ENCODE results near the gene SWAP70.
"Not testable (repeated sequence)": the region's sequence is repeated elsewhere in the genome, so short reads cannot be mapped to it uniquely, and the experiment has no call there.

SWAP70 gene

GRCh38 chr11:9741260-9741659, 77.4 kb downstream of the SWAP70 start:
- H3K4me1 ChIP-seq (ENCODE audit: low read depth, poor library complexity, severe bottlenecking) = peaks cover 9% of the 10 kb centered on the region
- H3K9ac ChIP-seq = no peak overlapping the region
- no peak overlapping the region for H3K27ac ChIP-seq
- H2AFZ ChIP-seq (ENCODE audit: low read depth) = no peak overlapping the region
- no peak overlapping the region for H3K4me2 ChIP-seq
- TF ChIP-seq CTCF (conservative IDR thresholded peaks at IDR 0.05; ENCODE audit: low read depth, low read length) = no peak
- H3K79me2 ChIP-seq (ENCODE audit: insufficient read depth, low read depth) = no peaks in the 10 kb centered on the region
- no peaks in the 10 kb centered on the region for H3K27me3 ChIP-seq (ENCODE audit: insufficient read depth, low read depth)
- no peaks in the 10 kb centered on the region for H4K20me1 ChIP-seq (ENCODE audit: insufficient read depth)
- no peaks in the 10 kb centered on the region for H3K36me3 ChIP-seq (ENCODE audit: insufficient read depth)
- no peak overlapping the region for H3K4me3 ChIP-seq (IDR thresholded peaks at IDR 0.05; ENCODE audit: insufficient read depth, low read depth, low read length)

- not testable (repeated sequence) for H3K36me3 ChIP-seq (ENCODE audit: insufficient read depth); H3K4me3 ChIP-seq (IDR thresholded peaks at IDR 0.05; ENCODE audit: insufficient read depth, low read depth, low read length); H2AFZ ChIP-seq (ENCODE audit: low read depth); H3K9ac ChIP-seq; H4K20me1 ChIP-seq (ENCODE audit: insufficient read depth); H3K27me3 ChIP-seq (ENCODE audit: insufficient read depth, low read depth); H3K27ac ChIP-seq; H3K4me2 ChIP-seq; H3K79me2 ChIP-seq (ENCODE audit: insufficient read depth, low read depth)
- peaks cover 16% of the 10 kb centered on the region for H3K4me1 ChIP-seq (ENCODE audit: low read depth, poor library complexity, severe bottlenecking)
These were observed 79.6 kb downstream of the SWAP70 start for GRCh38 chr11:9743512-9743911.

GRCh38 chr11:9745411-9746211, 81.7 kb downstream of the SWAP70 start:
- Histone ChIP-seq H4K20me1 (ENCODE audit: insufficient read depth) (no peaks in the 10 kb centered on the region), H3K27ac (no peak overlapping the region), H3K9ac (no peak overlapping the region), H3K4me2 (no peak overlapping the region), H3K4me3 (IDR thresholded peaks at IDR 0.05; ENCODE audit: insufficient read depth, low read depth, low read length) (no peak overlapping the region), H3K27me3 (ENCODE audit: insufficient read depth, low read depth) (no peaks in the 10 kb centered on the region), H3K79me2 (ENCODE audit: insufficient read depth, low read depth) (no peaks in the 10 kb centered on the region), H2AFZ (ENCODE audit: low read depth) (no peak overlapping the region), H3K36me3 (ENCODE audit: insufficient read depth) (no peaks in the 10 kb centered on the region), H3K4me1 (ENCODE audit: low read depth, poor library complexity, severe bottlenecking) (peaks cover 20% of the 10 kb centered on the region)
- no peak for TF ChIP-seq CTCF (conservative IDR thresholded peaks at IDR 0.05; ENCODE audit: low read depth, low read length)

- no peaks in the 10 kb centered on the region for H3K36me3 ChIP-seq (ENCODE audit: insufficient read depth)
- H3K4me2 ChIP-seq = no peak overlapping the region
- H3K27me3 ChIP-seq (ENCODE audit: insufficient read depth, low read depth) = no peaks in the 10 kb centered on the region
- H4K20me1 ChIP-seq (ENCODE audit: insufficient read depth) = no peaks in the 10 kb centered on the region
- no peaks in the 10 kb centered on the region for H3K79me2 ChIP-seq (ENCODE audit: insufficient read depth, low read depth)
- no peak overlapping the region for H3K4me3 ChIP-seq (IDR thresholded peaks at IDR 0.05; ENCODE audit: insufficient read depth, low read depth, low read length)
- H3K4me1 ChIP-seq (ENCODE audit: low read depth, poor library complexity, severe bottlenecking) = peaks cover 20% of the 10 kb centered on the region
- no peak overlapping the region for H3K27ac ChIP-seq
- H3K9ac ChIP-seq = no peak overlapping the region
- no peak for TF ChIP-seq CTCF (conservative IDR thresholded peaks at IDR 0.05; ENCODE audit: low read depth, low read length)
- H2AFZ ChIP-seq (ENCODE audit: low read depth) = no peak overlapping the region
These were observed 83.4 kb downstream of the SWAP70 start for GRCh38 chr11:9747229-9747628.

GRCh38 chr11:9747828-9748227, 84.0 kb downstream of the SWAP70 start:
- Histone ChIP-seq H3K4me1 (ENCODE audit: low read depth, poor library complexity, severe bottlenecking) (peaks cover 20% of the 10 kb centered on the region), H3K4me2 (no peak overlapping the region), H3K4me3 (IDR thresholded peaks at IDR 0.05; ENCODE audit: insufficient read depth, low read depth, low read length) (no peak overlapping the region), H2AFZ (ENCODE audit: low read depth) (no peak overlapping the region), H3K27me3 (ENCODE audit: insufficient read depth, low read depth) (no peaks in the 10 kb centered on the region), H3K79me2 (ENCODE audit: insufficient read depth, low read depth) (no peaks in the 10 kb centered on the region), H3K27ac (no peak overlapping the region), H3K9ac (no peak overlapping the region), H4K20me1 (ENCODE audit: insufficient read depth) (no peaks in the 10 kb centered on the region), H3K36me3 (ENCODE audit: insufficient read depth) (no peaks in the 10 kb centered on the region)
- no peak for TF ChIP-seq CTCF (conservative IDR thresholded peaks at IDR 0.05; ENCODE audit: low read depth, low read length)

All from KMS-11 (cell line).